HUES64 (cell line): ENCODE measurements around the gene TCF12.
"Not testable (repeated sequence)": the region's sequence is repeated elsewhere in the genome, so short reads cannot be mapped to it uniquely, and the experiment has no call there.

Experiments used
- H3K27ac ChIP-seq: 2 replicates; pipeline ENCODE4 v1.7.0; 2013; ENCODE audit warnings: low read depth, low read length, inconsistent platforms
- H3K27me3 ChIP-seq: 2 replicates; pipeline ENCODE4 v1.6.1; 2013; ENCODE audit warnings: mild to moderate bottlenecking, low read length; ENCODE audit not compliant: insufficient read depth
- H3K36me3 ChIP-seq: 2 replicates; pipeline ENCODE4 v1.6.1; 2013; ENCODE audit warnings: mild to moderate bottlenecking, low read length; ENCODE audit not compliant: insufficient read depth
- H3K4me1 ChIP-seq: 2 replicates; pipeline ENCODE4 v1.6.1; 2013; ENCODE audit warnings: mild to moderate bottlenecking, low read length, moderate library complexity; ENCODE audit not compliant: insufficient read depth
- H3K4me3 ChIP-seq: 2 replicates; pipeline ENCODE4 v1.5.1; 2013; ENCODE audit warnings: mild to moderate bottlenecking, low read length, moderate library complexity
- H3K9ac ChIP-seq: 2 replicates; pipeline ENCODE4 v1.6.1; 2013; ENCODE audit warnings: mild to moderate bottlenecking, low read depth, low read length
- H3K9me3 ChIP-seq: 2 replicates; pipeline ENCODE4 v1.6.1; 2013; ENCODE audit warnings: low read depth, low read length; ENCODE audit not compliant: insufficient read depth
- WGBS: fragments of 150-250, 120-280 bp; methylation state at CpG from one replicate; pipeline ENCODE4 v1.1.7; 2013; ENCODE audit warnings: missing lambda C conversion rate; 5-methylcytosine and 5-hydroxymethylcytosine counted together

The TCF12 gene

DNA sequence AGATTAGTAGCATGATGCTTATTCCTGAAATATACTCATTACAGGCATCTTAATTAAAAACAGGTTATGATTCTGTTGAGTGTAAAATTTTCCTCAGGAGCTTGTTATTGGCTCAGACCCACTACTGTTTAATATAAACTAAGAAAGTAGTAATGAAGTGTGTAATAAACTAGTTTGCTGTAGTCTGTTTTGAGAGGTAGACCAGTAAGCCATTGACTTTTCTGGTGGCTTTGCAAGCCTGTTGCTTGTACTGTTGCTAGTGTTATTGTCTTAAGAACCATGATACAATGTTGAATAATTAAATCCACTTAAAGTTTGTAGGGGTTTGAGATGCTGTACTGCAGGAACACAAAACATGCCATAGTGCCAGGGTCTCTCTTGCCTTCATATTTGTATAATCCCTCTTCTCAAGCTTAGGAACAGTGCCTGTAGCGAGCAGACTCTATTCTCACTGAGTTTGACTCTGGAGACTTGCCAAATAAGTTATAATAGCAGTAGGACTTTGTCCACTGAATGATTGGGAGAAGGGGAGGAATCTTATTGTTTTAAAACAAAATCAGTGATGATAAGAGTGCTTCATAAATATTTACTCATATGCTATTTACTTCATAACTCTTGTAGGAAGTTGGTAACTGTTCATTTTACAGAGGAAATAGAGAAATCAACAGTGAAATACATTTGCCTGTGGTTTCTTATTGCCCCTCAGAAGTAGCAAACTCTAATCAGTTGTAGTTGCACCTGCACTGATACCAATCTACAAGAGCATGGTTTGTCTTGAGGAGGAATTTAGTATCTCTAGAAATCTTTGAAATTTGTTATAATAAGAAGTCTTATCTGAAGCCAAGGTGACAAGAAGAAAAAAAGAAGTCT lies 13.4 kb downstream of the TCF12 start:
- WGBS, result 100% methylated on average over 1 of the region's 1 CpG
- H3K4me1 ChIP-seq, result peaks cover 38% of the 10 kb centered on the region
- H3K36me3 ChIP-seq, result peaks cover 5% of the 10 kb centered on the region; the same call in 1 of the 2 replicates
- no peak overlapping the region for H3K9ac ChIP-seq
- peaks cover 4% of the 10 kb centered on the region; the same call in 1 of the 2 replicates for H3K9me3 ChIP-seq
- H3K4me3 ChIP-seq, result no peak overlapping the region
- H3K27me3 ChIP-seq, result no peaks in the 10 kb centered on the region
- H3K27ac ChIP-seq, result no peak overlapping the region

DNA sequence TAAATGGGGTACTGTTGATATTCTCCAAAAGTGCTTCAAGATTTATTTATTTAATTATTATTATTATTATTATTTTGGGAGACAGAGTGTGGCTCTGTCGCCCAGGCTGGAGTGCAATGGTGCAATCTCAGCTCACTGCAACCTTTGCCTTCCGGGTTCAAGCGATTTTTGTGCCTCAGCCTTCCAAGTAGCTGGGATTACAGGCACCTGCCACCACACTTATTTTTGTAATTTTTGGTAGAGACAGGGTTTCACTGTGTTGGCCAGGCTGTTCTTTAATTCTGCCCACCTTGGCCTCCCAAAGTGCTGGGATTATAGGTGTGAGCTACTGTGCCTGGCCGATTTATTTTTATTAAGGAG lies 14.0 kb downstream of the TCF12 start:
- not testable (repeated sequence) for H3K9ac ChIP-seq, H3K27me3 ChIP-seq, H3K27ac ChIP-seq, H3K9me3 ChIP-seq, H3K36me3 ChIP-seq, H3K4me3 ChIP-seq
- H3K4me1 ChIP-seq, result peaks cover 32% of the 10 kb centered on the region
- 99% methylated on average over 3 of the region's 4 CpGs for WGBS

DNA sequence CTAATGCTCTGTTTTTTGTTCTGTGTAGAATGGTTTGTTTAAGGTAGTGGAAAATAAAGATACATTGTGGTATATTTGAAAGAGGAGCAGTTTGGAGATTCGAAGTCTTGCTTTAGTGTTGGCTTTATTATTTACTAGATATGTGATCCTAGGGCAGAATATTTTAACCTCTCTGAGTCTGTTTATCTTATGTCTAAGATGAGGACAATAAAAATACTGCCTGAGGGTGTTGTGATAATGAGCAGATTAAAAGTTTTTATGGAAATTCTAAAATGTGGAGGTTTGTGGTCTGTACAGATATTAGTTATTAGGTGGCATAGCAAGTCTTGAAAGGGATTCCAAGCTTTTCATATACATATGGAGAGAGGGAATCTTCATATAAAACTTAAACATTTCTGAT lies 15.0 kb downstream of the TCF12 start:
- H3K27ac ChIP-seq, result no peak overlapping the region
- 94% methylated on average over 1 of the region's 1 CpG for WGBS
- no peaks in the 10 kb centered on the region for H3K27me3 ChIP-seq
- H3K9ac ChIP-seq, result no peak overlapping the region
- peaks cover 25% of the 10 kb centered on the region; the same call in 1 of the 2 replicates for H3K4me1 ChIP-seq
- peaks cover 4% of the 10 kb centered on the region; the same call in 1 of the 2 replicates for H3K9me3 ChIP-seq
- peaks cover 5% of the 10 kb centered on the region; the same call in 1 of the 2 replicates for H3K36me3 ChIP-seq
- no peak overlapping the region for H3K4me3 ChIP-seq

DNA sequence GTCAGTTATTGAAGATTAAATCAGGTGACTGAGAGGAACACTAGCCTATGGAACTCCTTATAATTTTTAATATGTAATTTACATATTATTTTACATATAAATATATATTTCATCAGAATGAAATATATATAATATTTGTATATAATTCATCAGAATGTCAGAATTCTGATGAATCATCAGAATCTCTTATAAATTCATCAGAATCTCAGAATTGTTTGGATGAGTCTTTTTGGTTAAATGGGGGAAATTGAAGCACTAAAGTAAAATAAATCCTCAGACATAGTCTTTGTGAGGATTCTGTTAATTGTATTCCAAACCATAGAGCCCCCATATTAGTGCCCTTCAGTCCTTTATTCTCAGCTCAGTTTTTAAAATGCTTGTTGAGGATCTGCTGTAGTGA lies 15.4 kb downstream of the TCF12 start:
- Histone ChIP-seq H3K27me3 (no peaks in the 10 kb centered on the region), H3K9ac (no peak overlapping the region), H3K27ac (no peak overlapping the region), H3K9me3 (peaks cover 4% of the 10 kb centered on the region; the same call in 1 of the 2 replicates), H3K4me3 (no peak overlapping the region), H3K36me3 (peaks cover 5% of the 10 kb centered on the region; the same call in 1 of the 2 replicates), H3K4me1 (peaks cover 23% of the 10 kb centered on the region; the same call in 1 of the 2 replicates)

DNA sequence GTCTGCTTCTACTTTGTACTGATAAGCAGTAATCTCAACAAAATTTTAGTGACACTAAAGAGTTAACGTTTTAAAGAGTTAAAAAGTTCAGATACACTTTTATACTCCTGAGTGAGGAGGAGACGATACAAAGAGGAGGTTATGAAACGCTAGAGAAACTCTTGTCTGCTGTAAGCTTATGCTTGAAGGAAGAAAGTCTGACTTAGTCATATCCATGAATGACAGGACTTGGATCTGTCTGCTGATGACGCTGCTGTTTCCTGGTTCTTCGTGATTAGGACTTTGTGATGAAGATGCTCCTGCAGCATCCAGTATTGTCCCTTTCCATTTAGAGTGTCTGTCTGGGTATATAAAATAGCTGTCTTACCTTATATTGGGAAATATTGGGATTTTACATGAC lies 15.8 kb downstream of the TCF12 start:
- 97% methylated on average over 5 of the region's 5 CpGs for WGBS
- no peak overlapping the region for H3K4me3 ChIP-seq
- peaks cover 19% of the 10 kb centered on the region; the same call in 1 of the 2 replicates for H3K4me1 ChIP-seq
- H3K27me3 ChIP-seq, result no peaks in the 10 kb centered on the region
- no peak overlapping the region for H3K9ac ChIP-seq
- peaks cover 4% of the 10 kb centered on the region; the same call in 1 of the 2 replicates for H3K9me3 ChIP-seq
- no peak overlapping the region for H3K27ac ChIP-seq
- H3K36me3 ChIP-seq, result peaks cover 2% of the 10 kb centered on the region; the same call in 1 of the 2 replicates

DNA sequence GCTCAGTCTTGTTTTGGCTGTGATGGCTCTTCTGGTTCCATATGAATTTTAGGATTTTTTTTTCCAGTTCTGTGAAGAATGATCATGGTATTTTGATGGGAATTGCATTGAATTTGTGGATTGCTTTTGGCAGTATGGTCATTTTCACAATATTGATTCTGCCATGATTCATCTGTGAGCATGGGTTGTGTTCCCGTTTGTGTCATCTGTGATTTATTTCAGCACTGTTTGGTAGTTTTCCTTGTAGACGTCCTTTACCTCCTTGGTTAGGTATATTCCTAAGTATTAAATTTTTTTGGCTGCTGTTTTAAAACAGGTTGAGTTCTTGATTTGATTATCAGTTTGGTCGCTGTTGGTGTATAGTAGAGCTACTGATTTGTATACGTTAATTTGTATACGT lies 18.5 kb downstream of the TCF12 start:
- WGBS, result 98% methylated on average over 5 of the region's 5 CpGs
- H3K27me3 ChIP-seq, result no peaks in the 10 kb centered on the region
- no peaks in the 10 kb centered on the region for H3K36me3 ChIP-seq
- H3K9ac ChIP-seq, result no peak overlapping the region
- H3K27ac ChIP-seq, result no peak overlapping the region
- peaks cover 7% of the 10 kb centered on the region; the same call in 1 of the 2 replicates for H3K4me1 ChIP-seq
- H3K4me3 ChIP-seq, result no peak overlapping the region
- peaks cover 4% of the 10 kb centered on the region; the same call in 1 of the 2 replicates for H3K9me3 ChIP-seq

DNA sequence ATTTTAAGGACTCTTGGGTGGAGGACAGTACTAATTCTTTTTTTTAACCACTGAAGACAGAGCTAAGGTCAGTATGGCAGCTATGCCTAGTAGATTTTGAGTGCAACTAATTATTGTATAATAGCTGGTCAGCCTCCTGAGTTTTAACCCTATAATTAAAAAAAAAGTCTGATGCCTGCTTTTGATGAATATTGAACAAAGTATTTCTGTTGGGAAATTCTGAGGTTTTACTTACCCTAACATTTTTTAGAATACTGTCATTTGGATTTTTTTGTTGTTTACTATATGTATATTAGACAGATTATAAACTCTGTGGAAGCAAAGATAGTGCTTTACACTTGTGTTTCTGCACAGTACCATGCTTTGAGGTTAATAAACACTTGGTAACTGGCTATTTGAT lies 20.8 kb downstream of the TCF12 start:
- Histone ChIP-seq H3K36me3 (no peaks in the 10 kb centered on the region), H3K27me3 (no peaks in the 10 kb centered on the region), H3K9me3 (peaks cover 4% of the 10 kb centered on the region; the same call in 1 of the 2 replicates), H3K4me1 (peaks cover 12% of the 10 kb centered on the region; the same call in 1 of the 2 replicates), H3K4me3 (no peak overlapping the region), H3K27ac (no peak overlapping the region), H3K9ac (no peak overlapping the region)

DNA sequence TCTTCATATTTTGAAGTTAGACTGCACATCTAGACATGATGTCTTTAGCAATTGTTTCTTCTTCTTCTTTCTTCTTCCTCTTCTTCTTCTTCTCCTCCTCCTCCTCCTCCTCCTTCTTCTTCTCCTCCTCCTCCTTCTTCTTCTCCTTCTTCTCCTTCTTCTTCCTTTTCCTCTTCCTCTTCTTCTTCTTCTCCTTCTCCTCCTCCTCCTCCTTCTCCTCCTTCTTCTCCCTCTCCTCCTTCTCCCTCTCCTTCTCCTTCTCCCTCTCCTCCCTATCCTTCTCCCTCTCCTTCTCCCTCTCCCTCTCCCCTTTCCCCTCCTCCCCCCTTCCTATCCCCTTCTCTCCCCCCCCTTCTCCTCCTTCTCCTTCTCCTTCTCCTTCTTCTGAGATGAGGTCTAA lies 21.9 kb downstream of the TCF12 start:
- Histone ChIP-seq H3K36me3 (no peaks in the 10 kb centered on the region; the same call in 1 of the 2 replicates), H3K4me1 (peaks cover 12% of the 10 kb centered on the region; the same call in 1 of the 2 replicates), H3K9ac (no peak overlapping the region), H3K27me3 (no peaks in the 10 kb centered on the region), H3K4me3 (no peak overlapping the region), H3K9me3 (peaks cover 3% of the 10 kb centered on the region; the same call in 1 of the 2 replicates), H3K27ac (no peak overlapping the region)

DNA sequence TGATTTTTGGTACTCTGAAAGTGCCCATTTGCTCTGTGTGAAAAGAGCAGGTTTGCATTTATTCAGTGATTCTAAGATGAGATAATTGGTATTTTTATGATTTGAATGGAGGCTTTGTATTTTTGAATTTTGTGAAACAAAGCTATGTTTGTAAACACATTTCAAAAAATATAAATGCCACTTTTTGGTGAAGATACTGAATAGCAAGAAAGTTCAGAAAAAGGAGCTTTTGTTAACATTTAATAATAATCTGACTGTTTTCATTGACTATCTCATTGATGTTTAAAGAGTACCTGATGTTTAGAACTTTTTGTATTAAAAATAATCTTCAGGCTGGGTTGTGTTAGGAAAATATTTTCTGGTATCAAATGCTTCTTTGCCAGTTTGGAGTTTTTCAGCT lies 23.7 kb downstream of the TCF12 start:
- H3K9me3 ChIP-seq, result peaks cover 8% of the 10 kb centered on the region; the same call in 1 of the 2 replicates
- H3K4me1 ChIP-seq, result peaks cover 12% of the 10 kb centered on the region; the same call in 1 of the 2 replicates
- H3K4me3 ChIP-seq, result no peak overlapping the region
- peaks cover 4% of the 10 kb centered on the region for H3K36me3 ChIP-seq
- H3K9ac ChIP-seq, result no peak overlapping the region
- H3K27me3 ChIP-seq, result no peaks in the 10 kb centered on the region
- H3K27ac ChIP-seq, result no peak overlapping the region

DNA sequence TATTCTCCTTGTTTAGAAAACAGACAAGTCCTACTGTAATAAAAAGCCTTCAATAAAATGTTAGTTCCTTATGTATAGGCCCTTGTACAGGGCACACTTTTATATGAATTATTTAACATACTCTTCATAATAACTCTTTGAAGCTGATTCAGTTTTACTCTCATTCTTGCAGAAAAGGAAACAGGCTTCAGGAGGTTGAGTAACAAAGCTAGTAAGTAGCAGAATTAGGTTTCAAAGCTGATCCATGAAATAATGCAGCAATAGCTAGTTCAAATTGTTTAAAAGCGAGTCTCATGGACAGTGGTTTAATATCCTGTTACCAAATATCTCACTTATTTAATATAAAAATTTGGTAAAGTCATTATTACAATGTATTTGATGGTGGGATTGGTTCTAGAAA lies 25.0 kb downstream of the TCF12 start:
- H3K27ac ChIP-seq, result no peak overlapping the region
- peaks cover 8% of the 10 kb centered on the region; the same call in 1 of the 2 replicates for H3K9me3 ChIP-seq
- H3K9ac ChIP-seq, result no peak overlapping the region
- no peak overlapping the region for H3K4me3 ChIP-seq
- WGBS, result no CpG with 5 or more reads among the region's 1 CpG
- peaks cover 12% of the 10 kb centered on the region; the same call in 1 of the 2 replicates for H3K4me1 ChIP-seq
- no peaks in the 10 kb centered on the region for H3K27me3 ChIP-seq
- peaks cover 4% of the 10 kb centered on the region for H3K36me3 ChIP-seq

DNA sequence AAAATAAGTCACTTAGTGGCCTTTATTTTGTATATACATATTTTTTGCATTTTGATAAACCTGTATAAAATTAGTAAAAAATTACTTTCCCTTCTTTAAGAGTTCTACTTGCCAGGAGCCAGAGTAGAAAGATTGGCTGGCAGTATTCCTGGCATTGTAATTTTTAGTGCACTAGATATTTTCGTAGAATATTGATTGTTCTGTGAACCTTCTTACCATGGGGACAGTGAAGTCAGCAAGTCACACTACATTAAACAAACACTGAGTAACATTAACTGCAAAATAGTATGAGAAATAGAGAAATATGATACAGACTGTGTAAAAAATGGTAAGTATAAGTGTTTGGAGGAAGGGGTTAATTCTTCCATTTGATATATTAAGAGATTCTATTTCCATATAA lies 26.0 kb downstream of the TCF12 start:
- H3K36me3 ChIP-seq, result peaks cover 4% of the 10 kb centered on the region
- no peaks in the 10 kb centered on the region for H3K27me3 ChIP-seq
- no CpG with 5 or more reads among the region's 1 CpG for WGBS
- no peak overlapping the region for H3K9ac ChIP-seq
- H3K27ac ChIP-seq, result no peak overlapping the region
- peaks cover 8% of the 10 kb centered on the region; the same call in 1 of the 2 replicates for H3K9me3 ChIP-seq
- H3K4me1 ChIP-seq, result peaks cover 13% of the 10 kb centered on the region; the same call in 1 of the 2 replicates
- H3K4me3 ChIP-seq, result no peak overlapping the region
